ENCODE data around the gene CORO2A.

The CORO2A gene

GRCh38 chr9:98159790-98160189 is 32.6 kb downstream of the CORO2A start:
- no peaks in the 10 kb centered on the region for H3K36me3 ChIP-seq (ENCODE audit: control insufficient read depth in 2 of 2, insufficient read depth in 1 of 2, low read length in 2 of 2)
- no peak overlapping the region for H3K4me3 ChIP-seq (ENCODE audit: low read depth, low read length)
- H3K4me1 ChIP-seq (ENCODE audit: control insufficient read depth, insufficient read depth, low read length) = no peaks in the 10 kb centered on the region
- ChIA-PET POLR2A (no interaction called here), CTCF (no interaction called here)
- no peak overlapping the region for H3K27ac ChIP-seq (ENCODE audit: extremely low read depth, low read depth, low read length)
- H3K9me3 ChIP-seq (ENCODE audit: control insufficient read depth, insufficient read depth, low read depth, low read length) = no peaks in the 10 kb centered on the region
- TF ChIP-seq KLF8 (tag by site-specific recombination; IDR thresholded peaks at IDR 0.05) (no peak), ZNF701 (tag by site-specific recombination; IDR thresholded peaks at IDR 0.05) (no peak), ZNF639 (tag by site-specific recombination; IDR thresholded peaks at IDR 0.05) (no peak), ZNF629 (tag by site-specific recombination; IDR thresholded peaks at IDR 0.05) (no peak), PBX3 (CRISPR knock-in tag; IDR thresholded peaks at IDR 0.05) (no peak), GLIS1 (tag by site-specific recombination; IDR thresholded peaks at IDR 0.05) (no peak), ZNF707 (tag by site-specific recombination; IDR thresholded peaks at IDR 0.05) (no peak), ZNF654 (tag by site-specific recombination; IDR thresholded peaks at IDR 0.05; ENCODE audit: low read depth) (no peak), ZNF513 (tag by site-specific recombination; IDR thresholded peaks at IDR 0.05) (no peak), PRDM6 (tag by site-specific recombination; IDR thresholded peaks at IDR 0.05) (no peak), ZBTB44 (tag by site-specific recombination; IDR thresholded peaks at IDR 0.05) (no peak), ZFP37 (tag by site-specific recombination; IDR thresholded peaks at IDR 0.05) (no peak), ZNF202 (tag by site-specific recombination; IDR thresholded peaks at IDR 0.05; ENCODE audit: borderline replicate concordance) (no peak), KLF9 (tag by site-specific recombination; IDR thresholded peaks at IDR 0.05; ENCODE audit: low read depth) (no peak), ZNF302 (tag by site-specific recombination; IDR thresholded peaks at IDR 0.05; ENCODE audit: low read depth) (no peak)

GRCh38 chr9:98159301-98159700 is 33.1 kb downstream of the CORO2A start:
- no peaks in the 10 kb centered on the region for H3K36me3 ChIP-seq (ENCODE audit: control insufficient read depth in 2 of 2, insufficient read depth in 1 of 2, low read length in 2 of 2)
- no peaks in the 10 kb centered on the region for H3K4me1 ChIP-seq (ENCODE audit: control insufficient read depth, insufficient read depth, low read length)
- CTCF ChIA-PET = interaction anchor here (0.5 kb wide), 1 partner anchor 25 kb away, joined by 3 read pairs; no protein-coding TSS in a partner anchor
- H3K4me3 ChIP-seq (ENCODE audit: low read depth, low read length) = no peak overlapping the region
- POLR2A ChIA-PET = no interaction called here
- H3K9me3 ChIP-seq (ENCODE audit: control insufficient read depth, insufficient read depth, low read depth, low read length) = no peaks in the 10 kb centered on the region
- H3K27ac ChIP-seq (ENCODE audit: extremely low read depth, low read depth, low read length) = no peak overlapping the region
- no peak for TF ChIP-seq ZNF560 (tag by site-specific recombination; IDR thresholded peaks at IDR 0.05; ENCODE audit: borderline replicate concordance)
- TF ChIP-seq ZEB2 (tag by site-specific recombination; IDR thresholded peaks at IDR 0.05) = no peak
- TF ChIP-seq ZBTB8A (tag by site-specific recombination; IDR thresholded peaks at IDR 0.05) = no peak
- no peak for TF ChIP-seq ZNF184 (tag by site-specific recombination; IDR thresholded peaks at IDR 0.05)
- no peak for TF ChIP-seq HOXA7 (CRISPR knock-in tag; IDR thresholded peaks at IDR 0.05; ENCODE audit: borderline replicate concordance)
- TF ChIP-seq KLF9 (tag by site-specific recombination; IDR thresholded peaks at IDR 0.05; ENCODE audit: low read depth) = no peak
- no peak for TF ChIP-seq WT1 (tag by site-specific recombination; IDR thresholded peaks at IDR 0.05)
- no peak for TF ChIP-seq ZNF148 (tag by site-specific recombination; IDR thresholded peaks at IDR 0.05; ENCODE audit: borderline replicate concordance)
- TF ChIP-seq ZNF692 (tag by site-specific recombination; IDR thresholded peaks at IDR 0.05) = no peak
- TF ChIP-seq ZNF174 (tag by site-specific recombination; IDR thresholded peaks at IDR 0.05) = no peak
- no peak for TF ChIP-seq ZNF660 (tag by site-specific recombination; IDR thresholded peaks at IDR 0.05)
